RWPE2 (cell line): ENCODE measurements around the gene POLE.

Experiments
- ATAC-seq: fragments of 200-7000 bp; cut with Tn5 transposase; 3 replicates; pipeline ENCODE4 v1.9.1; 2021; ENCODE audit warnings: low read depth
- DNase-seq: peaks from one replicate; pipeline ENCODE4 v3.0.0-alpha.2; 2020; ENCODE audit warnings: low spot score
- H3K27ac ChIP-seq: fragments of 450-650 bp; 2 replicates; pipeline ENCODE4 v1.5.1; 2017; ENCODE audit warnings: mild to moderate bottlenecking; ENCODE audit not compliant: poor library complexity, severe bottlenecking
- H3K27me3 ChIP-seq: fragments of 250-450 bp; sonication (Bioruptor Pico); 2 replicates; pipeline ENCODE4 v1.5.1; 2021; ENCODE audit warnings: mild to moderate bottlenecking, moderate library complexity; ENCODE audit not compliant: insufficient read depth, poor library complexity, severe bottlenecking
- H3K36me3 ChIP-seq: fragments of 250-450 bp; sonication (Bioruptor Pico); 2 replicates; pipeline ENCODE4 v1.5.1; 2020; ENCODE audit warnings: low read depth, mild to moderate bottlenecking, moderate library complexity
- H3K4me1 ChIP-seq: fragments of 250-450 bp; sonication (Bioruptor Pico); 2 replicates; pipeline ENCODE4 v1.5.1; 2021; ENCODE audit warnings: mild to moderate bottlenecking, moderate library complexity; ENCODE audit not compliant: insufficient read depth, poor library complexity, severe bottlenecking
- H3K4me3 ChIP-seq: fragments of 250-450 bp; sonication (Bioruptor Pico); 2 replicates; pipeline ENCODE4 v1.5.1; 2021; ENCODE audit warnings: mild to moderate bottlenecking, moderate library complexity; ENCODE audit not compliant: severe bottlenecking
- H3K9me3 ChIP-seq: fragments of 250-450 bp; sonication (Bioruptor Pico); 2 replicates; pipeline ENCODE4 v1.5.1; 2021; ENCODE audit warnings: mild to moderate bottlenecking, moderate library complexity; ENCODE audit not compliant: severe bottlenecking
- CTCF ChIP-seq: fragments of 450-650 bp; IDR thresholded peaks from one replicate; pipeline ENCODE4 v1.5.1; 2017; ENCODE audit warnings: mild to moderate bottlenecking, moderate library complexity; ENCODE audit not compliant: poor library complexity, severe bottlenecking

Gene POLE

GRCh38 chr12:132633901-132634300, 53.2 kb downstream of the POLE start:
- TF ChIP-seq CTCF, result no peak
- Histone ChIP-seq H3K9me3 (no peaks in the 10 kb centered on the region), H3K4me1 (no peaks in the 10 kb centered on the region), H3K27me3 (no peaks in the 10 kb centered on the region), H3K4me3 (no peak overlapping the region), H3K36me3 (peaks cover 82% of the 10 kb centered on the region), H3K27ac (no peak overlapping the region)
- DNase-seq (no peak), ATAC-seq (no peak)

- DNase-seq (no peak), ATAC-seq (no peak)
- Histone ChIP-seq H3K27me3 (no peaks in the 10 kb centered on the region), H3K9me3 (no peaks in the 10 kb centered on the region), H3K4me3 (no peak overlapping the region), H3K4me1 (no peaks in the 10 kb centered on the region), H3K27ac (no peak overlapping the region), H3K36me3 (peaks cover 77% of the 10 kb centered on the region)
- no peak for TF ChIP-seq CTCF
Observed at GRCh38 chr12:132633398-132633797, 53.7 kb downstream of the POLE start.

GRCh38 chr12:132632521-132633228, 54.5 kb downstream of the POLE start:
- no peaks in the 10 kb centered on the region for H3K4me1 ChIP-seq
- H3K27ac ChIP-seq, result no peak overlapping the region
- DNase-seq (no peak), ATAC-seq (no peak)
- TF ChIP-seq CTCF, result no peak
- H3K27me3 ChIP-seq, result no peaks in the 10 kb centered on the region
- H3K9me3 ChIP-seq, result no peaks in the 10 kb centered on the region
- peaks cover 73% of the 10 kb centered on the region for H3K36me3 ChIP-seq
- no peak overlapping the region for H3K4me3 ChIP-seq

- H3K36me3 ChIP-seq, result peaks cover 69% of the 10 kb centered on the region
- TF ChIP-seq CTCF, result no peak
- no peak for ATAC-seq
- no peaks in the 10 kb centered on the region for H3K9me3 ChIP-seq
- H3K27me3 ChIP-seq, result no peaks in the 10 kb centered on the region
- no peaks in the 10 kb centered on the region for H3K4me1 ChIP-seq
- DNase-seq, result no peak
- no peak overlapping the region for H3K4me3 ChIP-seq
- H3K27ac ChIP-seq, result no peak overlapping the region
Observed at GRCh38 chr12:132631666-132632065, 55.5 kb downstream of the POLE start.

- DNase-seq, result no peak
- no peak for ATAC-seq
- Histone ChIP-seq H3K4me1 (no peaks in the 10 kb centered on the region), H3K9me3 (no peaks in the 10 kb centered on the region), H3K4me3 (no peak overlapping the region), H3K36me3 (peaks cover 69% of the 10 kb centered on the region), H3K27me3 (no peaks in the 10 kb centered on the region), H3K27ac (no peak overlapping the region)
- TF ChIP-seq CTCF, result no peak
Observed at GRCh38 chr12:132630672-132631071, 56.5 kb downstream of the POLE start.
